ENCODE measurements around the gene FOXL3.

Gene FOXL3

GRCh38 chr7:317643-318405, 27.9 kb downstream of the FOXL3 start:
- no peak for DNase-seq (ENCODE audit: low read depth, low spot score)
- Histone ChIP-seq H3K4me3 (no peak overlapping the region), H3K36me3 (ENCODE audit: insufficient read depth, low read length) (no peaks in the 10 kb centered on the region), H3K9me3 (ENCODE audit: low read depth, low read length) (no peaks in the 10 kb centered on the region; the same call in 1 of the 2 replicates), H3K9ac (ENCODE audit: insufficient read length) (no peak overlapping the region), H3K27ac (no peak overlapping the region)
- TF ChIP-seq FOXP2 (optimal IDR thresholded peaks at IDR 0.05; ENCODE audit: control extremely low read depth, extremely low read length, insufficient read depth) (no peak), POLR2AphosphoS5 (IDR thresholded peaks at IDR 0.05; ENCODE audit: borderline replicate concordance, low read depth, low read length) (no peak), EZH2 (IDR thresholded peaks at IDR 0.05) (no peak)

DNA sequence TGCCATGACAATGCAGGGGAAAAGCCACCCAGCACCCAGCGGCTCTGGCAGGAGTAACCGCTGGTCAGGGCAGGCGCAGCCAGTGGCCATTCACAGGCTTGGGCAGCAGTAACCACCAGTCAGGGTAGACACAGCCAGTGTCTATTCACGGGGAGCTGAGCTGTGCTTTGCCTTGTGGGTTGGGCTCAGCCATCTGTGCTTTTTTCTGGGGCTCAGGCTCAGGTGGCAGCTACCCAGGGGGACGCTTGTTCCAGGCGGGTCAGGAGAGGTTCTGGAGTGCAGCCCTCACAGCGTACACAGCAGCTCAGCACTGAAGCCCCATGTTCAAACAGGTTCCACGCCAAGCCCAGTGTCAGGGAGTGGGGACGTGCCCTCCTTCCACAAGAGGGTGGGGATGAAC, 28.5 kb downstream of the FOXL3 start:
- no peaks in the 10 kb centered on the region; the same call in 1 of the 2 replicates for H3K9me3 ChIP-seq (ENCODE audit: low read depth, low read length)
- no peak overlapping the region for H3K4me3 ChIP-seq
- no peak for TF ChIP-seq EZH2 (IDR thresholded peaks at IDR 0.05)
- TF ChIP-seq FOXP2 (optimal IDR thresholded peaks at IDR 0.05; ENCODE audit: control extremely low read depth, extremely low read length, insufficient read depth), result no peak
- TF ChIP-seq POLR2AphosphoS5 (IDR thresholded peaks at IDR 0.05; ENCODE audit: borderline replicate concordance, low read depth, low read length), result no peak
- no peak for DNase-seq (ENCODE audit: low read depth, low spot score)
- no peak overlapping the region for H3K9ac ChIP-seq (ENCODE audit: insufficient read length)
- no peak overlapping the region for H3K27ac ChIP-seq
- H3K36me3 ChIP-seq (ENCODE audit: insufficient read depth, low read length), result no peaks in the 10 kb centered on the region

DNA sequence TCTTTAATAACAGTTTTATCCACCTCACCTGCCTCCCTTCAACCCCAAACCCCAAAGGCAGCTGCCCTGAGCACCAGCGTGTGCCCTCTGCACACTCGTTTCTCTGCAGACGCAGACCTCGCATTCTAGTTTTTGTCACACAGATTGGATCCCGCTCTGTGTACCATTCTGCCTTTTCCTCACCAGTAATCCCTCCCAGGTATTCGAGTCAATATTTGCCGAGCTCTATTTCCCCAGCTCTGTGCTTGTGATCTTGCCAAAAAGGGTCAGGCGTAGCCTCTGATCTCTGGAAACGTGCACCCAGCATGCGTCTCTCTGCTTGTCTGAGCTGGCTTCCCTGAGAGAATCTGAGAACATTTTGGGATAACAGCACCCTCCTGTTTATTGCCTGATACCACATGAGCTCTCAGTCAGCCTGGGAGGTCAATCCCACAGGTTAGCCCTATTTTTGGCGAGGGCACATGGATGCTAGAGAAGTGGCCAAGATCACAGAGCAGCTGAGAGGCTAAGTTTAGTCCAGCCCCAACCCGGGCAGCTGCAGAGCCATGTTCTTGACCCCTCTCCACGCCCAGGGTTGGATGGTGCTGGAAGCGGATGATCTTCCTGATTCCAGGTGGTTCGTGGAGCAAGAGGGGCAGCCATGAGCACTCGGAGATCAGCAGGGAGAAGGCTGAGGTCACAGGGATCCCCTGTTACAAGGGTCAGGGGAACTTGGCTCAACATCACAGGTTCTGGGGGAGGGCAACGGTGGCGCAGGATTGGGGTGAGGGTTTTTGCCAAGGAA, 29.1 kb downstream of the FOXL3 start:
- no peak overlapping the region for H3K9ac ChIP-seq (ENCODE audit: insufficient read length)
- no peak overlapping the region for H3K27ac ChIP-seq
- no peaks in the 10 kb centered on the region for H3K36me3 ChIP-seq (ENCODE audit: insufficient read depth, low read length)
- H3K9me3 ChIP-seq (ENCODE audit: low read depth, low read length), result no peaks in the 10 kb centered on the region; the same call in 1 of the 2 replicates
- DNase-seq (ENCODE audit: low read depth, low spot score), result no peak
- no peak for TF ChIP-seq POLR2AphosphoS5 (IDR thresholded peaks at IDR 0.05; ENCODE audit: borderline replicate concordance, low read depth, low read length)
- TF ChIP-seq EZH2 (IDR thresholded peaks at IDR 0.05), result no peak
- no peak for TF ChIP-seq FOXP2 (optimal IDR thresholded peaks at IDR 0.05; ENCODE audit: control extremely low read depth, extremely low read length, insufficient read depth)
- no peak overlapping the region for H3K4me3 ChIP-seq

GRCh38 chr7:320297-320696, 30.3 kb downstream of the FOXL3 start:
- H3K36me3 ChIP-seq (ENCODE audit: insufficient read depth, low read length), result no peaks in the 10 kb centered on the region
- TF ChIP-seq POLR2AphosphoS5 (IDR thresholded peaks at IDR 0.05; ENCODE audit: borderline replicate concordance, low read depth, low read length), result no peak
- no peak for TF ChIP-seq FOXP2 (optimal IDR thresholded peaks at IDR 0.05; ENCODE audit: control extremely low read depth, extremely low read length, insufficient read depth)
- TF ChIP-seq EZH2 (IDR thresholded peaks at IDR 0.05), result no peak
- H3K9me3 ChIP-seq (ENCODE audit: low read depth, low read length), result no peaks in the 10 kb centered on the region; the same call in 1 of the 2 replicates
- H3K4me3 ChIP-seq, result no peak overlapping the region
- DNase-seq (ENCODE audit: low read depth, low spot score), result no peak
- H3K27ac ChIP-seq, result no peak overlapping the region
- H3K9ac ChIP-seq (ENCODE audit: insufficient read length), result no peak overlapping the region

DNA sequence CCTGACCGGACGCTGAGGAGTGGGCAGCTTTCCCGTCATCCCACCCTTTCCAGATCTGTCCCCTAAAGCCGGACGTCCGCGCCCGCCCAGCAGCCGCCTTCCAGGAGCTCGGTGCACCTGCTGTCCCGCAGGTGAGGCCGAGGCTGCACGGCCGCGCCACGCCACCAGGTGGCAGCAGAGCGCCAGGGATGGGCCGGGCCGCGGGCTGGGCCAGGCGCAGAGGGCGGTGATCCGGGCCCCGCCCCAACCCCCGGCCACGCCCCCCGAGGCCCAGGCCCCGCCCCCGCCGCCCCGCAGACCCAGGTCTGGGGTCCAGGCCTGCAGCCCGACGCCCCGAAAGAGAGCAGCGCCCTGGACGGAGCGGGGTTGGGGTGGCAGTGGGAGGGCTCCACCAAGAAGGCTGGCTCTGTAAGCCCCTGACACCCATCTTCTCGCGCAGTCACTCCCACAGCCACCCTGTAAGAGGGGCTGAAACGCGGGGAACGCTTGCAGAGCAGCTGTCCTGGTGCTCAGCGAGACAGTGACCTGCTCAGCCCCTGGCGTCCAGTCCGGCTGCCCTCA, 32.2 kb downstream of the FOXL3 start:
- Histone ChIP-seq H3K36me3 (ENCODE audit: insufficient read depth, low read length) (no peaks in the 10 kb centered on the region), H3K9me3 (ENCODE audit: low read depth, low read length) (no peaks in the 10 kb centered on the region; the same call in 1 of the 2 replicates), H3K9ac (ENCODE audit: insufficient read length) (no peak overlapping the region), H3K27ac (no peak overlapping the region), H3K4me3 (no peak overlapping the region)
- DNase-seq (ENCODE audit: low read depth, low spot score), result no peak
- TF ChIP-seq EZH2 (IDR thresholded peaks at IDR 0.05) (no peak), POLR2AphosphoS5 (IDR thresholded peaks at IDR 0.05; ENCODE audit: borderline replicate concordance, low read depth, low read length) (no peak), FOXP2 (optimal IDR thresholded peaks at IDR 0.05; ENCODE audit: control extremely low read depth, extremely low read length, insufficient read depth) (no peak)

- TF ChIP-seq EZH2 (IDR thresholded peaks at IDR 0.05), result no peak
- no peak for TF ChIP-seq POLR2AphosphoS5 (IDR thresholded peaks at IDR 0.05; ENCODE audit: borderline replicate concordance, low read depth, low read length)
- no peak for TF ChIP-seq FOXP2 (optimal IDR thresholded peaks at IDR 0.05; ENCODE audit: control extremely low read depth, extremely low read length, insufficient read depth)
- no peaks in the 10 kb centered on the region for H3K36me3 ChIP-seq (ENCODE audit: insufficient read depth, low read length)
- no peak for DNase-seq (ENCODE audit: low read depth, low spot score)
- H3K27ac ChIP-seq, result no peak overlapping the region
- no peaks in the 10 kb centered on the region; the same call in 1 of the 2 replicates for H3K9me3 ChIP-seq (ENCODE audit: low read depth, low read length)
- H3K4me3 ChIP-seq, result no peak overlapping the region
- H3K9ac ChIP-seq (ENCODE audit: insufficient read length), result no peak overlapping the region
Measured at GRCh38 chr7:322708-323111, 32.7 kb downstream of the FOXL3 start.

- Histone ChIP-seq H3K9me3 (ENCODE audit: low read depth, low read length) (no peaks in the 10 kb centered on the region), H3K27ac (no peak overlapping the region), H3K36me3 (ENCODE audit: insufficient read depth, low read length) (no peaks in the 10 kb centered on the region), H3K9ac (ENCODE audit: insufficient read length) (no peak overlapping the region), H3K4me3 (no peak overlapping the region)
- TF ChIP-seq FOXP2 (optimal IDR thresholded peaks at IDR 0.05; ENCODE audit: control extremely low read depth, extremely low read length, insufficient read depth), result no peak
- no peak for TF ChIP-seq POLR2AphosphoS5 (IDR thresholded peaks at IDR 0.05; ENCODE audit: borderline replicate concordance, low read depth, low read length)
- no peak for TF ChIP-seq EZH2 (IDR thresholded peaks at IDR 0.05)
- no peak for DNase-seq (ENCODE audit: low read depth, low spot score)
Measured at GRCh38 chr7:323410-323809, 33.4 kb downstream of the FOXL3 start.

DNA sequence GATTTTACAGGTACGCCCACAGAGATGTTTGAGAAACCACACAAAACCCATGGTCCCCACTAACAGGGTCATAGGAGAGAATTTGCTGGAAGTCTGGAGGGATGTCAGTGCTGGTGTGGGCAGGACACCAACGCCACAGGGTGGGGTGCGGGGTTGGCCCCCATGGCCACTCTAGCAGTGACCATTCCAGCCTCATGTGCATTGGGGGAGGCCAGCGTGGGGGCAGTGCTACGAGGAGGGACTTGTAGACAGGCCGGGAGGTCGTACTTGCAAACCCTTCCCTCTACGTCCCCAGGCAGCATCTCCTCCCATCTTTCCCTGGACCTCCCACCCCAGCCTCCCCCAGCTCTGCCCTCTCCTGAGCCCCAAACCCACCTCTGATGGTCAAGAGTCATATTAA, 34.0 kb downstream of the FOXL3 start:
- DNase-seq (ENCODE audit: low read depth, low spot score), result no peak
- H3K9me3 ChIP-seq (ENCODE audit: low read depth, low read length), result no peaks in the 10 kb centered on the region
- no peaks in the 10 kb centered on the region for H3K36me3 ChIP-seq (ENCODE audit: insufficient read depth, low read length)
- H3K9ac ChIP-seq (ENCODE audit: insufficient read length), result no peak overlapping the region
- H3K27ac ChIP-seq, result no peak overlapping the region
- no peak for TF ChIP-seq FOXP2 (optimal IDR thresholded peaks at IDR 0.05; ENCODE audit: control extremely low read depth, extremely low read length, insufficient read depth)
- TF ChIP-seq EZH2 (IDR thresholded peaks at IDR 0.05), result no peak
- no peak for TF ChIP-seq POLR2AphosphoS5 (IDR thresholded peaks at IDR 0.05; ENCODE audit: borderline replicate concordance, low read depth, low read length)
- no peak overlapping the region for H3K4me3 ChIP-seq
